ENCODE results near the gene TNRC6C. TPM values are rescaled to one million over a fixed set of nuclear protein-coding genes. Genes with fewer than 3 reads are reported as not detected.

Gene TNRC6C
- total and polyA plus RNA-seq, 2 of the 13 experiments (the other 11 are each of a cell fraction or from before 2014, with no cell fraction given) = 0.66 to 4.9 TPM

- TF ChIP-seq FOXP4 (CRISPR knock-in tag; IDR thresholded peaks at IDR 0.05) = peak; percentile 69; the same call in 1 of the 2 replicates
- TF ChIP-seq SP2 (CRISPR knock-in tag; IDR thresholded peaks at IDR 0.05) = no peak
- no peak for TF ChIP-seq SATB2 (CRISPR knock-in tag; IDR thresholded peaks at IDR 0.05)
- no peak for TF ChIP-seq ZNF703 (CRISPR knock-in tag; IDR thresholded peaks at IDR 0.05; ENCODE audit: borderline replicate concordance)
- no peak for TF ChIP-seq REXO4 (CRISPR knock-in tag; IDR thresholded peaks at IDR 0.05; ENCODE audit: borderline replicate concordance)
- TF ChIP-seq ZFP36L2 (CRISPR knock-in tag; IDR thresholded peaks at IDR 0.05) = no peak
- no peak for TF ChIP-seq CENPX (CRISPR knock-in tag; IDR thresholded peaks at IDR 0.05)
- TF ChIP-seq ATAD3A (CRISPR knock-in tag; IDR thresholded peaks at IDR 0.05) = no peak
- no peak for TF ChIP-seq ZBTB33 (CRISPR knock-in tag; IDR thresholded peaks at IDR 0.05)
- no peak for TF ChIP-seq NPAS2 (CRISPR knock-in tag; IDR thresholded peaks at IDR 0.05; ENCODE audit: borderline replicate concordance)
- TF ChIP-seq XBP1 (CRISPR knock-in tag; IDR thresholded peaks at IDR 0.05) = peak; percentile 71; the same call in 1 of the 2 replicates
- peak; percentile 73 for TF ChIP-seq NCOA2 (CRISPR knock-in tag; IDR thresholded peaks at IDR 0.05)
- TF ChIP-seq ZNF709 (CRISPR knock-in tag; IDR thresholded peaks at IDR 0.05) = peak; percentile 43; the same call in 1 of the 2 replicates
- no peak for TF ChIP-seq ZBTB38 (CRISPR knock-in tag; IDR thresholded peaks at IDR 0.05)
- no peak; the same call in 1 of the 2 replicates for TF ChIP-seq ZNF30 (CRISPR knock-in tag; IDR thresholded peaks at IDR 0.05)
- TF ChIP-seq ZNF704 (CRISPR knock-in tag; IDR thresholded peaks at IDR 0.05; ENCODE audit: borderline replicate concordance) = no peak
- TF ChIP-seq ZNF546 (CRISPR knock-in tag; conservative IDR thresholded peaks at IDR 0.05) = no peak
- TF ChIP-seq NR2F1 (CRISPR knock-in tag; IDR thresholded peaks at IDR 0.05) = peak in 1 of 2 experiments; percentile 53; a peak in 1 of 4 replicates
- TF ChIP-seq ZSCAN22 (CRISPR knock-in tag; IDR thresholded peaks at IDR 0.05) = no peak
- no peak for TF ChIP-seq RBM22 (optimal IDR thresholded peaks at IDR 0.05; ENCODE audit: low read length)
- peak; percentile 78; the same call in 1 of the 2 replicates for TF ChIP-seq NR1H2 (CRISPR knock-in tag; IDR thresholded peaks at IDR 0.05; ENCODE audit: borderline replicate concordance, low read depth)
Measured at GRCh38 chr17:78144736-78145641, 186.5 kb downstream of the TNRC6C start (continued).
